HG03280 (cell line): ENCODE data around the gene SLC12A6.

ENCODE experiments used
- ATAC-seq: cut with Tn5 transposase; IDR thresholded peaks from one replicate; pipeline ENCODE4 v1.9.1; 2021; ENCODE audit warnings: mild to moderate bottlenecking, moderate library complexity; ENCODE audit not compliant: unreplicated experiment

The SLC12A6 gene

DNA sequence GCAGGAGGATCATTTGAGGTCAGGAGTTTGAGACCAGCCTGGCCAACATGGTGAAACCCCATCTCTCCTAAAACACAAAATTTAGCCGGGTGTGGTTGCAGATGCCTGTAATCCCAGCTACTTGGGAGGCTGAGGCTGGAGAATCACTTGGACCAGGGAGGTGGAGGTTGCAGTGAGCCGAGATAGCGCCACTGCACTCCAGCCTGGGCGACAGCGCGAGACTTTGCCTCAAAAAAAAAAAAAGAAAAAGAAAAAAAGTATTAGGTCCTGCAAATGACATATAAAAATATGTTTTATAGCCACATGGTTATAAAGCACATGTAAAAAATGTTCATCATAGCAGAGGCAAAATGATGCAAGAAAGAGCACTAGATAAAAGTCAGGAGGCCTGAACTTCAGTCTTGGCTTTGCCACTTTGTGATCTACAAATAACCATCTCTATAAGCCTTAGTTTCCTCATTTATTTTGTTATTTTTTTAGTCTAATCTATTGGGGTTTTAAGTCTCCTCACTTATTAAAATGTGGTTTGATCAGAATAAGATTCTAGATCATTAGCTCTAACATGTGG, 4.9 kb downstream of the SLC12A6 start:
- no peak for ATAC-seq

GRCh38 chr15:34331809-34332208, 5.8 kb downstream of the SLC12A6 start:
- ATAC-seq: no peak

- no peak for ATAC-seq
Measured at GRCh38 chr15:34330279-34330678, 7.3 kb downstream of the SLC12A6 start.

DNA sequence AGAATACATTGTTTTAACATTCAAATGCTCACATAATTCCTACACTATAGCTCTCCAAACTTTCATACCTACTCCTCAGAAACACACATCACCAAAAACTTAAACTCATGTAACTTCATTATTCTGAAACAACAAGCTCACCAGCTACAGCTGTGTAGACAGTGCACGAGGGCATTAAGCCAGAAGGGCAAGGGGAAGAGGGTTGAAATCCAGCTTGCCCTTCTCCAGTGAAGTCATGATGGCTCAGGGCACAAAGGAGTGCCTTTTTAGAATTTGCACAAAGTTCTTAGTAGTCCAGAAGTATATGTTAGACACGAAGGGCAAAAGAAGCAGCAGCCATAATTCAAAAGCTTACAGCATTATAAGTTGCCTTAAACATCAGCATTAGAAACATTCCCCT, 8.6 kb downstream of the SLC12A6 start:
- no peak for ATAC-seq

- ATAC-seq: peak; percentile 51
Measured at GRCh38 chr15:34327906-34328305, 9.7 kb downstream of the SLC12A6 start.

GRCh38 chr15:34325368-34325767, 12.2 kb downstream of the SLC12A6 start:
- no peak for ATAC-seq

GRCh38 chr15:34324933-34325332, 12.6 kb downstream of the SLC12A6 start:
- ATAC-seq: no peak

DNA sequence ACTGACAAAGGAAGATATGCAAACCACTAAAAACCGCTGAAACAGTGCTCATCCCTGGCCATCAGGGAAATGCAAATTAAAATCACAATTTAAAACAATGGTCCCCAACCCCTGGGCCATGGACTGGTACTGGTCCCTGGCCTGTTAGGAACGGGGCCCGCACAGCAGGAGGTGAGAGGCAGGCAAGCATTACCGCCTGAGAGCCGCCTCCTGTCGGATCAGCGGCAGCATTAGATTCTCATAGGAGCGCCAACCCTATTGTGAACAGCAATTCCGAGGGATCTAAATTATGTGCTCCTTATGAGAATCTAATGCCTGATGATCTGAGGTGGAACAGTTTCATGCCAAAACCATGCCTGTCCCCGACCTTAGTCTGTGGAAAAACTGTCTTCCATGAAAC, 14.4 kb downstream of the SLC12A6 start:
- ATAC-seq: no peak

DNA sequence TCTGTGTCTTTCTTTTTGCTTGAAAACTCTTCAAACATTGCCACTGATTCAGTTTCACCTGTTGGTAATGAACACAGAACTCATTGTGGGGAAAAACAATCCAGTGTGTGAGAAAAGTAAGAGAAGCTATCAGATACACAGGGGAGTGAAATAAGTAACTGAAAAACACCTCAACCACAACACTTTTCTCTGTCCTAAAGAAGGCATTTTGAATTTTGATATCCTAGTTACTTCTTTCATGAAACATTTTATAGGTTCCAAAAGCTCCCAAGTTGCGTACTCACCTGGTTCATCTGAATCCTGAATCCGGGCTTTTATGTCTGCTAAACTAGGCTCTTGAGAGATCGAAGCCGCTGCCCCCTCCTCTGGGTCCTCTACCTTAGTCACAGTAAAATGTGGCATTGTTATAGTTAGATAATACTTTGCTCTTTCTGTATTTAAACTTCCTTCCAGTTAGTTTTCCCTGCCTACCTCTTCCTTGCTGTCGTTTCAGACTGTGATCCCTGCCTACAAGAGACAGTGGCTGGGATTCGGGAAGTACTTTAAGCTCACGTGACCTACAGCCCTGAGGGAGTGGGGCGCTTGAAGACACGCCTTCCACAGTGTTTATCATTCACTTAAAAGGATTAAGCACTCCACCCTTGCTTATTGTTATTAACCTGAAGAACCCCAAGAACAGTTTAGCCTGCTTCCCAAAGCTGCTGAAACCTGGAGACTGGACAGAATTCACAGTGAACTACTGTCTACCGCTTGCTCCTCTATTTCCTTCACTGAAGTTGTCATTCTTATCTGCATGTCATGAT, 19.1 kb downstream of the SLC12A6 start:
- peak; percentile 68 for ATAC-seq

DNA sequence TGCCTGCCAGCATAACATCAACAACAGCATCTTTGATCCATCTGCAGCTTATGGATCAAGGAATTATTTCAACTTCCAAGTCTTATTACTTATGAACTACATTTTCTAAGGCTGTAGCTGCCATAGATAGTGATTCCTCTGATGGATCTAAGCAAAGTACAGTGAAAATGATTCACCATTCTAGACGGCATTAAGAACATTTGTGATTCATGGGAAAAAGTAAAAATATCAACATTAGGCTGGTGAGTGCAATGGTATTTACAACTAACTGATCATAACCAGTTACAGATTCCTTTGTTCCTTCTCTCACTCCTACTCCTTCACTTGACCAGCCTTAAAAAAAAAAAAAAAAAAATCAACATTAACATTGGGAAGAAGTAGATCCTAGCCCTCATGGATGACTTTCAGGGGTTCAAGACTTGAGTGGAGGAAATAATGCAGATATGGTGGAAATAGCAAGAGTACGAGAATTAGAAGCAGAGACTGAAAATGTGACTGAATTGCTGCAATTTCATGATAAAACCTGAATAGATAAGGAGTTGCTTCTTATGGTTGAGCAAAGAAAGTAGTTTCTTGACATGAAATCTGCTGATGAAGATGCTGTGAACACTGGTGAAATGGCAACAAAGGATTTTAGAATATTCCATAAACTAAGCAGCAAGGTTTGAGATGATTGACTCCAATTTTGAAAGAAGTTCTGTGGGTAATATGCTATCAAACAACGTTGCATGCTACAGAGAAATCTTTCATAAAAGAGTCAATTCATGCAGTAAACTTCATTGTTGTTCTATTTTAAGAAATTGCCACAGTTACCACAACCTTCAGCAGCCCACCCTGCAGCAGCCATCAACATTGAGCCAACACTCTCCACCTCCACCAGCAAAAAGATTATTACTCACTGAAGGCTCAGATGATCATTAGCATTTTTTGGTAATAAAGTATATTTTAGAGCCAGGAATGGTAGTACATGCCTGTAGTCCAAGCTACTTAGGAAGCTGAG, 22.8 kb downstream of the SLC12A6 start:
- ATAC-seq: no peak

DNA sequence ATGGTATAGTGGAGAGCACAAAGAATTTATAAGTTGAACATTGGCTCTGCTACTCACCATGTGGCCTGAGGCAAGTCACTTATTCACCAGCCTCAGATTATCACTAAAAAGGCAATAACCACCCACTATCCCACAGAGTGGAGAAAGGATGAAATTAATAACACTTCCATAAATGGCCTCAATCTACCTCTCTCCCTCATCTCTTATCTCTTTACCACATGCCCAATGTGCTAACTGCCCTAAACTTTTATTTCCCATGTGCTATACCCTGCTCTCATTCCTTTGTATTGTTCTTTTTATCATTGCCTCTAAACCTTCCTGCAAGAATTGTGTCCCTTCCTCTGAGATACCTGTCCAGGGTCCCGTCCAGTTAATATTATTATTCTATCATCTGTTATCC, 26.0 kb downstream of the SLC12A6 start:
- ATAC-seq: no peak

DNA sequence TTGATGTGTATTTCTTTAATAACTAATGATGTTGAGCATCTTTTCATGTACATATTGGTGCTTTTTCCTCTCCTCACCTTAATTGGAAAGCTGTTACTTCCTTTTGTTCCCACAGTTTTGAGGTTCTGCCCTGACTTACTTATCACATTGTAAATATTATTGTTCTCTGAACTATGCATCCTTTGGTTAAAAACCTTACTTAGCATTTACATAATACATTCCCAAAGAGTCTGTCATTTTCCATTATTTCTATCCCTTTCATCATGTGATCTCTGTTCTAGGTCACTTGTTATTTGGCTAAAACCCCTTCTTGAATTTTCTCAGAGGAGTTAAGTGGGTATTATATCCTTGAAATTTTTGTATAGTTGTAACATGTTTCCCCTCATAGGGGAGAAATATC, 33.0 kb downstream of the SLC12A6 start:
- no peak for ATAC-seq

- ATAC-seq: no peak
Measured at GRCh38 chr15:34301058-34301457, 36.5 kb downstream of the SLC12A6 start.

- ATAC-seq: no peak
Measured at GRCh38 chr15:34297059-34297458, 40.5 kb downstream of the SLC12A6 start.

- ATAC-seq: no peak
Measured at GRCh38 chr15:34292621-34293020, 45.0 kb downstream of the SLC12A6 start.

DNA sequence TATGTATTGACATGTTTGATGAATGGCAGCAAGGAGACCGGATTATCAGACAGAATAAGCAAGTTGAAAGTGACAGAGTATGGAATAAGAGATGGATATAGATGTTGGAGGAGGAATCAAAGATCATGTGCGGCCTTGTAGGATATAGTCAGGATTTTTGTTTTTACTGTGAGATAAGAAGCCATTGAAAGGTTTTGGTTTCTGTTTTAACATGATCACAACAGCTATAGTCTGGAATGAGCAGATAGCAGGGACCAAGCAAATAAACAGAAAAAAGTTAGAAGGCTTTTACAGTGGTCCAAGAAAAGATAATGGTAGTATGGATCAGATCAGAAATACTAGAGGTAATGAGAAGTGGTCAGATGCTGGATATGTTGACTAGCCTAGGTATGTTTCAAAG, 52.6 kb downstream of the SLC12A6 start:
- no peak for ATAC-seq

GRCh38 chr15:34282384-34282783, 55.2 kb downstream of the SLC12A6 start:
- no peak for ATAC-seq

GRCh38 chr15:34280193-34280592, 57.4 kb downstream of the SLC12A6 start:
- no peak for ATAC-seq

GRCh38 chr15:34279368-34279767, 58.2 kb downstream of the SLC12A6 start:
- ATAC-seq: no peak

GRCh38 chr15:34275721-34276120, 61.9 kb downstream of the SLC12A6 start:
- ATAC-seq: no peak

DNA sequence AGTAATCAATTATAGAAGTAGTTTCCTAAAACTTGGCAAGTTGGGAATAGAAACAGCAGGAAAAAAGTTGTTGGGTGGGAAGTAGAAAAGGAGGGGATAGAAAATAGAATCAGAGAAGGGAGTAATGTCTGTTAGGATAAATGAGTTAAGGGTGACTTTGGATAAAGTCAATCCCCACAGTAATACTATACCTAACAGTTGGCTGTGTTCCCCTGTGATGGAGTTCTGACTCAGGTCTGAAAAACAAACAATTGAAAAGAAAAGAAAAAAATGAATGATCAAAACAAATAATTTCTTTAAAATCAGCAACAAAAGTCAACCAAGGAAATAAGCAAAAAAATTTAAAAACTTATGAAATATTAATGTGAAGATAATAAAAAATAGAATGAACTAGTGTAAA, 62.4 kb downstream of the SLC12A6 start:
- ATAC-seq: no peak
